KOPT-K1 (cell line): ENCODE data around the gene POMT1.
"Not testable (repeated sequence)": the region's sequence is repeated elsewhere in the genome, so short reads cannot be mapped to it uniquely, and the experiment has no call there.

Source experiments
- H3K27ac ChIP-seq: fragments of 200-600 bp; sonication (generic); 2 replicates; pipeline ENCODE4 v1.5.1; 2016; ENCODE audit warnings: antibody characterized with exemption, mild to moderate bottlenecking, low read depth, low read length; ENCODE audit not compliant: poor library complexity, severe bottlenecking
- H3K36me3 ChIP-seq: fragments of 200-600 bp; sonication (generic); 2 replicates; pipeline ENCODE4 v1.5.1; 2017; ENCODE audit warnings: antibody characterized with exemption, mild to moderate bottlenecking, low read length, moderate library complexity; ENCODE audit not compliant: insufficient read depth
- H3K9me3 ChIP-seq: fragments of 200-600 bp; sonication (generic); 2 replicates; pipeline ENCODE4 v1.5.1; 2017; ENCODE audit warnings: antibody characterized with exemption, low read length, mild to moderate bottlenecking; ENCODE audit not compliant: insufficient read depth, poor library complexity, severe bottlenecking

The POMT1 gene

DNA sequence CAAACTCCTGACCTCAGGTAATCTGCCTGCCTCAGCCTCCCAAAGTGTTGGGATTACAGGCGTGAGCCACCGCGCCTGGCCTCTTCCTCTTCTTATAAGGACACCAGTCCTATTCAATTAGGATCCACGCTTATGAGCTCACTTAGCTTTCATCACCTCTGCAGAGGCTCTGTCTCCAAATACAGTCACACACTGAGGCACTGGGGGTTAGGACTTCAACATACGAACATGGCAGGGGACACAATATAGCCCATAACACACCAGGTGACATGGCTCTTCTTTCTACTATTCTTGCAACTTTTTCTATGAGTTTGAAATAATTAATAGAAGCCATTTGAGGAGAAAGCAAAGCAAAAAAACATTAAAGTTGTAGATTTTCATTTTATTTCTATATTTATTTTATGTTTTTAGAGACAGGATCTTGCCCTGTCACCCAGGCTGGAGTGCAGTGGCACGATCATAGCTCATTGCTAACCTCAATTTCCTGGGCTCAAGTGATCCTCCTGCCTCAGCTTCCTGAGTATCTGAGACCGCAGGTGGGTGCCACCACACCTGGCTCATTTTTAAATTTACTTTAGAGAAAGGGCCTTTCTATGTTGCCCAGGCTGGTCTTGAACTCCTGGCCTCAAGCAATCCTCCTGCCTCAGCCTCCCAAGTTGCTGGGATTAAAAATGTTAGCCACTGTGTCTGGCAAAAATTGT lies 36.7 kb downstream of the POMT1 start:
- peaks cover 29% of the 10 kb centered on the region for H3K9me3 ChIP-seq
- no peak overlapping the region for H3K27ac ChIP-seq
- H3K36me3 ChIP-seq, result no peaks in the 10 kb centered on the region

DNA sequence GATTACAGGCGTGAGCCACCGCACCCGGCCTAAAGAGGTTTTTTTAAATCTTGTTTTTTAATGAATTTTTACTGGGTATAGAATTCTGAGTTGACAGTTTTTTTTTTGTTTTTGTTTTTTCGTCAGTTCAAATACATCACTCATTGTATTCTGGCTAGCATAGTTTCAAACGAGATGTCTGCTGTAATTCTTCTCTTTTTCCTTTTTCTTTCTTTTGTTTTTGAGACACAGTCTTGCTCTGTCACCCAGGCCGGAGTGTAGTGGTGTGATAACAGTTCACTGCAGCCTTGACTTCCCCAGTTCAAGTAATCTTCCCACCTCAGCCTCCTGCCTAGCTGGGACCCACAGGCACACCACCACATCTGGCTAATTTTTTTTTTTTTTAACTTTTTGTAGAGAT lies 40.4 kb downstream of the POMT1 start:
- H3K9me3 ChIP-seq, result peaks cover 24% of the 10 kb centered on the region
- no peak overlapping the region for H3K27ac ChIP-seq
- no peaks in the 10 kb centered on the region for H3K36me3 ChIP-seq

DNA sequence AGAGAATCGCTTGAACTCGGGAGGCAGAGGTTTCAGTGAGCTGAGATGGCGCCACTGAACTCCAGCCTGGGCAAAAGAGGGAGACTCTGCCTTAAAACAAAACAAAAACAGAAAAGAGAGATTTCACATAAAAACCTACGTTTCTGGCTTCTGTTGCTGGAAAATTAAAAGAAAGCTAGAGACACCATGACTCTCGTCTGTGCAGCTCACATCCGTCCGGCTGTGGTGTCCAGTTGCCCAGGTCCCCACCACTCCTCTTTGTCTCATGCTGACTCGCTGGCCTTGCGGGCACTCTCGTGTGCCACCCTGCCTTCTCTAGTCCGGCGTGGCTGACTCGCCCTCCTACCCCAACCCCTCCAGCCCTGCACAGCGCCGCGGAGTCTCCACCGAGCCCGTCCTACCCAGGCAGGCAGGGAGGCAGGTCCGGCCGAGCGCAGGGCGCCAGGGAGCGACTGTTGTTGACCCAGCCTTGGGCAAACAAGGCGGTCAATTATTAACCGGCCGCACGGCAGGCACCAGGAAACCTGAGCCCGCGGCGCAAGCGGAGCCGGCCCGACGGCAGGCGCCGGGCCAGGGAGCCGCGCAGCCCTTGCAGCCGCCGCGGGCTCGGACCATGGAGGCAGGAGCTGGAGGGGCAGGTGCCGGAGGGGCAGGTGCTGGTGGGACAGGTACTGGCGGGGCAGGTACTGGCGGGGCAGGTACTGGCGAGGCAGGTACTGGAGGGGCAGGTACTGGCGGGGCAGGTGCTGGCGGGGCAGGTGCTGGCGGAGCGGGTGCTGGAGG lies 42.5 kb downstream of the POMT1 start, which contains the start of gene PRRT1B:
Gene PRRT1B, plus strand, starts transcription at position 521 of the 783 bp plus-strand sequence. Its CDS starts 93 bp downstream, at position 614.
- Histone ChIP-seq H3K9me3 (peaks cover 24% of the 10 kb centered on the region), H3K27ac (no peak within 1 kb of the TSS), H3K36me3 (no peaks in the 10 kb centered on the region)

DNA sequence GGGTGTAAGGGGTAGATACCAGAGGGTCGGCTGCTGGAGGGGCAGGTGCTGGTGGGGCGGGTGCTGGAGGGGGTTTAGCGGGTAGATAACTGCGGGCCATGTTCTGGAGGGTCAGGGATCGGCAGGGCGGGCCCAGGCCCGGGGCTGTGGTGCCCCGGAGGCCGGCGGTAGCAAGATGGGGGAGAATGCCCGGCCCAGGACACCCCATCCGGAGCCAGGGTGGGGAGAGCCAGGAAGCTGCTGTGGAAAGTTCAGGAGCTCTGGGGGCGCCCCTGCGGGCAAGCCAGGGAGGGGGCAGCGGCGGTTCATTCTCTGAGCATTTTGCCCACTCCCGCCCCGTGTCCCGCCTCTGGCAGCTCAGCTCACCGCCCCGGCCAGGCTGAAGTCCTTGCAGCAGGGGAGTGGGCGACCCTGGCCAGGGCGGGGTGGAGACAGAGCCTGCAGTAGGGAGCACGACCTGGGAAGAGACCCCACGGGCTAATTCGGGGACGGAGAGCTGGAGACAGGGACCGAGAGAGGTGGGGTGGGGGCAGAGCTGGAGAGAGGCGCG lies 43.1 kb downstream of the POMT1 start:
- H3K27ac ChIP-seq, result no peak overlapping the region
- H3K9me3 ChIP-seq, result peaks cover 24% of the 10 kb centered on the region
- no peaks in the 10 kb centered on the region for H3K36me3 ChIP-seq

DNA sequence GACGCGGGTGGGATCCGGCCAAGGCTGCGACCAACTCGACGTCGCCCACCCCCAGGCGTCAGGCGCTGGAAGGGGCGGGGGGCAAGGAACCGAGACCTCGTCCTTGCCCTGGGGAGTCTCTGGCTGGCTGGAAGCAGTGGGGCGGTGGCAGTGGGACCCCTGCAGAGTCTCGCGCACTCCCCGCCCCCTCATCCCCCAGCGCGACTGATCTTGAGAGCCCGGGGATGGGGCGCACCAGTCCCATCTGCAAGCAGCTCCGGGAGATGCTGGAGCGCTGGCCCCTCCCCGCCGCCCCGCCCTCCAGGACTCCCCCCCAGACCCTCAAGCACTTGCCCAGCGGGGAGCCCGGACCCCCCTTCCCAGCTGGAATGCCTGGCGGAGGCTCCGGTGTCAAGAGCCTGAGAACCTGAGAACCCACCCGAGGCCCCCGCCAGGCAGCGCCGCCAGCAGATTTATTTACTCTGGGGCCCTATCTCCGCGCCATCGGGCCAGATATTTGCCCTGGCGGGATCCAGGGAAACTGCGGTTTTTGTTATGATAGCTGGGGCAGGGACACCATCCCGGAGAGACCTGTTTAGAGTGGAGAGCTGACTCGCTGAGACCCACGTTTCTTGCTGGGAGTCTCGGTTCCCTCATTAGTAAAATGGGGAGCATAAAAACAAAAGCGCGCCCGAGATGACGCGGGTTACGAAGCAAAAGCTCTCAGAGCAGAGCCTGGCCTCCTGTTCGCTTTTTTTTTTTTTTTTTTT lies 43.8 kb downstream of the POMT1 start:
- Histone ChIP-seq H3K36me3 (no peaks in the 10 kb centered on the region), H3K9me3 (peaks cover 24% of the 10 kb centered on the region), H3K27ac (no peak overlapping the region)

DNA sequence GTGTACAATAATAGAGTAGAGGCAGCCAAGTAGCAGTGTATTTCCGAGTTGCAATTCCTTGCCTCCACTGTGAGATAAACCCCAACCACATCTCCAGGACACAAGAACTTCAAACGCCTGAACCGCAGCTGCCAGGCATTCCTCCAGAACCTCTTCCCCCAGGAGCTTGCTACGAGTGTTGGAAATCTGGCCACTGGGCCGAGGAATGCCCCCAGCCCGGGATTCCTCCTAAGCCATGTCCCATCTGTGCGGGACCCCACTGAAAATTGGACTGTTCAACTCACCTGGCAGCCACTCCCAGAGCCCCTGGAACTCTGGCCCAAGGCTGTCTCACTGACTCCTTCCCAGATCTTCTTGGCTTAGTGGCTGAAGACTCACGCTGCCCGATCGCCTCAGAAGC lies 46.5 kb downstream of the POMT1 start:
- not testable (repeated sequence) for H3K27ac ChIP-seq, H3K36me3 ChIP-seq, H3K9me3 ChIP-seq

DNA sequence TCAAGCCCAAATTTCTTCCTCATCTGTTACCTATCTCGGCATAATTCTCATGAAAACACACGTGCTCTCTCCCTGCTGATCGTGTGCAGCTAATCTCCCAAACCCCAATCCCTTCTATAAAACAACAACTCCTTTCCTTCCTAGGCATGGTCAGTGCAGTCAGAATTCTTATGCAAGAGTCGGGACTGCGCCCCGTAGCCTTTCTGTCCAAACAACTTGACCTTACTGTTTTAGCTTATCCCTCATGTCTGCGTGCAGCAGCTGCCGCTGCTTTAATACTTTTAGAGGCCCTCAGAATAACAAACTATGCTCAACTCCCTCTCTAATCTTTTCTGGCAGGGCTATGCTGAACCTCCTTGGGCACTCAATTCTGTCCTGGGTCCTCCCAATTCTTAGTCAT lies 47.7 kb downstream of the POMT1 start:
- H3K9me3 ChIP-seq, H3K27ac ChIP-seq, H3K36me3 ChIP-seq: not testable (repeated sequence)

DNA sequence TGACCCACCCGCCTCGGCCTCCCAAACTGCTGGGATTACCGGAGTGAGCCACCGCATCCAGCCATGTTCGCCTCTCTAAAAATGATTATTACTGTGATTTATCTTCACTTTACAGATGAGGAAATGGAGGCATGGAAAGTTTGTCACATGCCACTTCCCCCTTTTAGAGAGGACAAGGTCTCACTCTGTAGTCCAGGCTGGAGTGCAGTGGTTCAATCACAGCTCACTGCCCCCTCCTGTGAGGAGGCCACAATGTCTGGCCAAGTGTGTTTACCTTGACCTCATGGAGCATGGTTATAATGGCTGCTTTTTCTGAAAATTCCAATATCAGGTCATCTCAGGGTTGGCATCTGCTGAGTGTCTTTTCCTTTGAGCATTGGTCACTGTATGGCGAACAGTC lies 49.3 kb downstream of the POMT1 start:
- H3K27ac ChIP-seq, result no peak overlapping the region
- H3K36me3 ChIP-seq, result no peaks in the 10 kb centered on the region
- no peaks in the 10 kb centered on the region for H3K9me3 ChIP-seq

DNA sequence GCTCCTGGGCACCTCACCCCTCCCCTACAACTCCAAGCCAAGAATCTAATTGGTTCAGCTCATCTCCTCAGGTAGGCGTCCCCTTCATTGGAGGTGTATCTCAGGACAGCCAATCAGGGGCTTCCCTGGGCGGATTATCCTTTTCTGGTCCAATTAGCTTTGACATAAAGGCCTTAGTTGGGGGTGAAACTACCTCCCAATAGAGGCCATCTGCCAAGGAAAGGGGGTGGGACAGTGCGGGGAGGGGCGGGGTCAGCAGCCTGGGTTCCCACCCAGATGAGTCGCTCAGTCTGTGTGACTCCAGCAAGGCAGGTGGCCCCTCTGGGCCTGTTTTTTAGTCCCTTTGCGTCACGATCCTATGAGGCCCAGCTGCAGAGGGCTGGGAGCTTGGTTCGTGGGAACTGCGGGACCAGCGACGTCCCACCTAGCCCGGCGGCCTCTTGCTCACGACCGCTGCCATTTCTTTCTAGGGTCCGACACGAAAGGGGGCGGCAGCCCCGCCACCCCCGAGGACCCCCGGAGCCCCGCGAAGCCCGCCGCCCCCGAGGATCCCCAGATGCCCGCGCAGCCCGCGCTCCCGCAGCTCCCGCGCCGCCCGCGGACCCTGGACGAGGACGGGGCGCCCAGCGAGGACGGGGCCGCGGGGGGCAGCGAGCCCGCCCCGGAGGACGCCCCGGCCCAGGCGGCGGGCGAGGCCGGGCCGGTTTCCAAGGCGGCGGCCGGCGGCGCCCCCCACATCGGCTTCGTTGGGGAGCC lies 51.5 kb downstream of the POMT1 start:
- H3K9me3 ChIP-seq, result no peaks in the 10 kb centered on the region

DNA sequence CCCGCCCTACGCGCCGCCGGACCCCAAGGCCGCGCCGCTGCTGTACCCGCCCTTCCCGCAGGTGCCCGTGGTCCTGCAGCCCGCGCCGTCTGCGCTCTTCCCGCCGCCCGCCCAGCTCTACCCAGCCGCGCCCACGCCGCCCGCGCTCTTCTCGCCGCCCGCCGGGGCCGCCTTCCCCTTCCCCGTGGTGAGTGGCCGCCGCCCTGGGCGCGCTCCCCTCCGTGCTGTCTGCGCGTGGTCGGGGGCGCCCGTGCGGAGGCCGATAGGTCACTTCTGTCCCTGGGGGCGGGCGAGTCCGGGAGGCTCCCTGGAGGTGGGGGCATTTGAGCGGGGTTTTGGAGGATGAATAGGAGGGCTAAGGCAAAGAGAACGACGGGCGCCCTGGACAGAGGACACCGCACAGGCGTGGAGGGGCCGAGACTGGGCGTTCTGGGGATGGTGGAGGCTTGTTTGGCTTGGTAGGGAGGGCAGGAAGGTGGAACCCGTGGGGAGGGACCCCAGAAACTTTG lies 52.2 kb downstream of the POMT1 start:
- Histone ChIP-seq H3K36me3 (no peaks in the 10 kb centered on the region), H3K27ac (no peak overlapping the region), H3K9me3 (no peaks in the 10 kb centered on the region)

More for the DNA sequence above, 51.5 kb downstream of the POMT1 start:
- Histone ChIP-seq H3K36me3 (no peaks in the 10 kb centered on the region), H3K27ac (no peak overlapping the region)

DNA sequence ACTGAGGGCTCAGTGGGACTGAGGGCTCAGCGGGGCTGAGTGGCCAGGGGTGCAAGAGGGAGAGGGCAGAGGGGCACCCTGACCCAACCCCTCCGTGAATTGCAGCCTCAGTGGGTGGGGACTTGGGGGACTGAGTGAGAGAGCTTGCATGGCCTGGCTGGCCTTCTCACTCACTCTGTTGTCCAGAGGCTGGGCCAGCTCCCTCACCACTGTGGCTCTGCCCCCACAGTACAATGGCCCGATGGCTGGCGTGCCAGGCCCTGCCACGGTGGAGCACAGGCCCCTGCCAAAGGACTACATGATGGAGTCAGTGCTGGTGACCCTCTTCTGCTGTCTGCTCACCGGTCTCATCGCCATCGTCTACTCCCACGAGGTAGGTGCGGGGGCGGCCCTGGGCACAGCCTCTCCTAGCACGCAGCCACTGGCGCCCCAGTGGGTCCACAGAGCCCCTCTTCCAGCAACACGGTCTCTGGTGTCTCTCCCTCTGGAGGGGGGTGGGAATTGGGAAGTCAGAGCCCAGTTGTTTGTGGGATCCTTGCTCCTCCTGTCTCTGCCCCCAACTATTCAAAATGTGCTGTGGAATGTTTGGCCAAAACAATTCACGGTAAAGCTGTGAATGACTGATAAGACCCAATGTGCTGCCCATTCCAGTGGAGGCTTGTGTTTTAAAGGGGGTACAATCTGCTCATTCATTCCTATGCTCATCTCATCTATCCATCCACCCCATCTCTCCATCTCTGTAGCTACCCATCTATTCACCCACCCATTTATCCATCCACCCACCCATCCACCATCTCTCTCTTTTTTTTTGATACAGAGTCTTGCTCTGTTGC lies 53.3 kb downstream of the POMT1 start:
- Histone ChIP-seq H3K36me3 (no peaks in the 10 kb centered on the region), H3K27ac (no peak overlapping the region), H3K9me3 (no peaks in the 10 kb centered on the region)

DNA sequence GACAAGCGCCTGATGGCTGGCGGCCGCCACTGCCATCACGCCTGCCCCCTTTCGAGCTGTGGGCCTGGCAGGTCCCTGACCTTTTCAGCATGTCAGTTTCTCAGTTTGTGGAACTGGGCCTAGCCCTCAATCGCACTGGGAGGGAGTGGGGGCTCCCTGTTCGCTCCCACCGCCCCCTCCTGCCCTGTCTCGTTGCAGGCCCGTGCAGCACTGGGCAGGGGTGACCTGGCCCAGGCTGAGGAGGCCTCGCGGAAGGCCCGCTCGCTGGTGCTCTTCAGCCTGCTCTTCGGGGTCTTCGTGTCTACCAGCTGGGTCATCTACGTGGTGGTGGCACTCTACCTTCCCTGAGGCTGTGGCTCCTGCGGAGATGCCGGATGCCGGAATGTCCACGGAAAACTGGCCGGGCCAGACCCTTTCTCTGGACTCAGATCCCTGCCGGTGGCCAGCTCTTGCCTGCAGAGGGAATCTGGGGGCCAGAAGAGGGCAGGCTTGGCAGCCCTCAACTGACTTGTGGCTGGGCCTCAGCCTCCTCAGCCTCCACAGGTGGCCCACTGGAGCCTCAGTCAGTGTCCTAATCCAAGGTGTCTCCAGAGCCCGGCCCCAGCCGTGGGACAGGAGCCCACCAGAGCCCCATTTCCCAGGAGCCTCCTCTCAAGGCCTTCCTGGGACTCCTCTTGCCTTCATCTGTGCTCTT lies 55.3 kb downstream of the POMT1 start:
- Histone ChIP-seq H3K27ac (no peak overlapping the region), H3K36me3 (no peaks in the 10 kb centered on the region), H3K9me3 (peaks cover 6% of the 10 kb centered on the region)

DNA sequence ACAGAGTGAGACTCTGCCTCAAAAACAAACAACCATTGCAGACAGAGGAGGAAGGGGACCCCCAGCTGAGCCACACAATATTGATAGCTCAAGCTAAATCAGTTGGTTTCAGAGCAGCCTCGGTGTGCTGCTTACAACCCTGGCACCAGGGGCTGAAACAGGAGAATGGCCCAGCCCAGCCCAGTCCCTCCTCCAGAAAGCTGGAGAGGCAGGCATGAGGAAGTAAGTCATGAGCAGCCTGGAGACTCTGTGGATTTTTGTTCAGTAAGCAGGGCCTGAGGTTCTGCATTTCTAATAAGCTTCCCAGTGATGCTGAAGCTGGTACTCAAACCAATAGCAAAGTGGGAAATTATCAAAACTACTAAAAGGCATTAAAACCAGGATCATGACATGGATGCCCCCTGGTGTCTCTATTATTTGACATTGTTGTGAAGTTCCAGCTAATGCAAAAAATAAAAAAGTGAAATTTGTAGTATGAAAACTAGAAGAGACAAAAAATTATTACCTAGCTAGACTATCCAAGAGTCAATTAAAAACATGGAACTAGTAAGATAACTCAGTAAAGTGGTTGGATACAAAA lies 56.8 kb downstream of the POMT1 start:
- Histone ChIP-seq H3K9me3 (peaks cover 6% of the 10 kb centered on the region), H3K27ac (no peak overlapping the region)

More for the DNA sequence above, 56.8 kb downstream of the POMT1 start:
- no peaks in the 10 kb centered on the region for H3K36me3 ChIP-seq
